ENCODE measurements around the gene ERF.

- TF ChIP-seq GATA2 (IDR thresholded peaks at IDR 0.05; ENCODE audit: low read depth, low read length) (no peak), GATA3 (IDR thresholded peaks at IDR 0.05; ENCODE audit: low read depth, low read length) (no peak)
These were observed 18.6 kb upstream of the ERF start for GRCh38 chr19:42273407-42274064.
